HG03575 (cell line): ENCODE results near the gene SLC35F3.
"Not testable (repeated sequence)": the region's sequence is repeated elsewhere in the genome, so short reads cannot be mapped to it uniquely, and the experiment has no call there.

ENCODE experiments used
- ATAC-seq: cut with Tn5 transposase; IDR thresholded peaks from one replicate; pipeline ENCODE4 v1.9.1; 2021; ENCODE audit not compliant: unreplicated experiment, insufficient number of reproducible peaks, low FRiP score; ENCODE audit errors: extremely low read depth

The SLC35F3 gene

GRCh38 chr1:234154320-234155251 lies 250.1 kb downstream of the SLC35F3 start:
- no peak for ATAC-seq

GRCh38 chr1:234162661-234163060 lies 258.2 kb downstream of the SLC35F3 start:
- ATAC-seq, result no peak

GRCh38 chr1:234163267-234163919 lies 258.9 kb downstream of the SLC35F3 start:
- ATAC-seq, result no peak

- no peak for ATAC-seq
Measured at GRCh38 chr1:234164098-234164709, 259.7 kb downstream of the SLC35F3 start.

GRCh38 chr1:234168061-234168724 lies 263.7 kb downstream of the SLC35F3 start:
- no peak for ATAC-seq

GRCh38 chr1:234169161-234169849 lies 264.8 kb downstream of the SLC35F3 start:
- ATAC-seq, result no peak

GRCh38 chr1:234170067-234170466 lies 265.6 kb downstream of the SLC35F3 start:
- ATAC-seq, result no peak

- ATAC-seq, result no peak
Measured at GRCh38 chr1:234170622-234171021, 266.1 kb downstream of the SLC35F3 start.

GRCh38 chr1:234173968-234174367 lies 269.5 kb downstream of the SLC35F3 start:
- no peak for ATAC-seq

GRCh38 chr1:234175363-234175762 lies 270.9 kb downstream of the SLC35F3 start:
- no peak for ATAC-seq

- no peak for ATAC-seq
Measured at GRCh38 chr1:234176000-234176399, 271.5 kb downstream of the SLC35F3 start.

GRCh38 chr1:234176847-234177246 lies 272.4 kb downstream of the SLC35F3 start:
- not testable (repeated sequence) for ATAC-seq

GRCh38 chr1:234185438-234185837 lies 281.0 kb downstream of the SLC35F3 start:
- ATAC-seq, result no peak

- no peak for ATAC-seq
Measured at GRCh38 chr1:234186037-234186688, 281.7 kb downstream of the SLC35F3 start.

- no peak for ATAC-seq
Measured at GRCh38 chr1:234188454-234188792, 283.9 kb downstream of the SLC35F3 start.

GRCh38 chr1:234197839-234198238 lies 293.4 kb downstream of the SLC35F3 start:
- ATAC-seq, result no peak

GRCh38 chr1:234199476-234200127 lies 295.1 kb downstream of the SLC35F3 start:
- no peak for ATAC-seq

GRCh38 chr1:234200566-234200965 lies 296.1 kb downstream of the SLC35F3 start:
- no peak for ATAC-seq
